Activated T-cell treated with anti-CD3 and anti-CD28 coated beads, Interleukin-2, amount 50 U/mL, for 24 hours (primary cell): ENCODE measurements around the gene TNRC18.
A peak's percentile ranks its signal among the peaks of the same experiment; 100 is the strongest.
"Not testable (repeated sequence)": the region's sequence is repeated elsewhere in the genome, so short reads cannot be mapped to it uniquely, and the experiment has no call there.

ENCODE experiments used
- DNase-seq: peaks from one replicate; pipeline ENCODE4 v3.0.0-alpha.2; 2020
- H3K27ac Mint-ChIP-seq: 2 replicates; pipeline ENCODE4 v1.8.0; 2020; ENCODE audit warnings: mild to moderate bottlenecking, mixed read lengths
- H3K27me3 Mint-ChIP-seq: 2 replicates; pipeline ENCODE4 v1.8.0; 2020; ENCODE audit warnings: mixed read lengths
- H3K36me3 Mint-ChIP-seq: 2 replicates; pipeline ENCODE4 v1.8.0; 2020; ENCODE audit warnings: low read depth, mixed read lengths
- H3K4me1 Mint-ChIP-seq: 2 replicates; pipeline ENCODE4 v1.8.0; 2020; ENCODE audit warnings: low read depth, mixed read lengths
- H3K4me3 Mint-ChIP-seq: 2 replicates; pipeline ENCODE4 v1.8.0; 2020; ENCODE audit warnings: mild to moderate bottlenecking, moderate library complexity, mixed read lengths
- H3K9me3 Mint-ChIP-seq: 2 replicates; pipeline ENCODE4 v1.8.0; 2020; ENCODE audit warnings: mixed read lengths

The TNRC18 gene

GRCh38 chr7:5294169-5294987, 129.3 kb downstream of the TNRC18 start:
- Mint-ChIP-seq H3K27me3 (peaks cover 23% of the 10 kb centered on the region), H3K4me3 (no peak overlapping the region), H3K27ac (no peak overlapping the region), H3K9me3 (peaks cover 4% of the 10 kb centered on the region), H3K4me1 (peaks cover 13% of the 10 kb centered on the region), H3K36me3 (no peaks in the 10 kb centered on the region)
- no peak for DNase-seq

GRCh38 chr7:5291711-5292335, 131.8 kb downstream of the TNRC18 start:
- not testable (repeated sequence) for DNase-seq, H3K27ac Mint-ChIP-seq, H3K4me3 Mint-ChIP-seq, H3K4me1 Mint-ChIP-seq, H3K36me3 Mint-ChIP-seq, H3K9me3 Mint-ChIP-seq, H3K27me3 Mint-ChIP-seq

GRCh38 chr7:5291301-5291700, 132.3 kb downstream of the TNRC18 start:
- Mint-ChIP-seq H3K27ac (no peak overlapping the region), H3K4me1 (peaks cover 2% of the 10 kb centered on the region), H3K4me3 (no peak overlapping the region), H3K36me3 (no peaks in the 10 kb centered on the region), H3K9me3 (peaks cover 4% of the 10 kb centered on the region), H3K27me3 (peaks cover 8% of the 10 kb centered on the region)
- no peak for DNase-seq

- H3K36me3 Mint-ChIP-seq = no peaks in the 10 kb centered on the region
- no peak overlapping the region for H3K4me3 Mint-ChIP-seq
- DNase-seq = no peak
- H3K9me3 Mint-ChIP-seq = no peaks in the 10 kb centered on the region
- peaks cover 11% of the 10 kb centered on the region for H3K27me3 Mint-ChIP-seq
- H3K4me1 Mint-ChIP-seq = no peaks in the 10 kb centered on the region
- H3K27ac Mint-ChIP-seq = no peak overlapping the region
These were observed 134.3 kb downstream of the TNRC18 start for GRCh38 chr7:5289355-5289754.

GRCh38 chr7:5288560-5288959, 135.1 kb downstream of the TNRC18 start:
- H3K27ac Mint-ChIP-seq, DNase-seq, H3K36me3 Mint-ChIP-seq, H3K9me3 Mint-ChIP-seq, H3K4me1 Mint-ChIP-seq, H3K4me3 Mint-ChIP-seq: not testable (repeated sequence)
- H3K27me3 Mint-ChIP-seq = peaks cover 14% of the 10 kb centered on the region

- Mint-ChIP-seq H3K4me3 (no peak overlapping the region), H3K9me3 (no peaks in the 10 kb centered on the region), H3K4me1 (no peaks in the 10 kb centered on the region)
These were observed 135.8 kb downstream of the TNRC18 start for GRCh38 chr7:5287802-5288201.

GRCh38 chr7:5287373-5287772, 136.3 kb downstream of the TNRC18 start:
- not testable (repeated sequence) for H3K36me3 Mint-ChIP-seq, H3K27ac Mint-ChIP-seq, H3K4me1 Mint-ChIP-seq, H3K9me3 Mint-ChIP-seq, DNase-seq, H3K4me3 Mint-ChIP-seq
- peaks cover 14% of the 10 kb centered on the region for H3K27me3 Mint-ChIP-seq

More at GRCh38 chr7:5287802-5288201, 135.8 kb downstream of the TNRC18 start:
- no peak for DNase-seq
- H3K27ac Mint-ChIP-seq = no peak overlapping the region
- H3K27me3 Mint-ChIP-seq = peaks cover 14% of the 10 kb centered on the region
- H3K36me3 Mint-ChIP-seq = no peaks in the 10 kb centered on the region

GRCh38 chr7:5286933-5287332, 136.7 kb downstream of the TNRC18 start:
- no peak overlapping the region for H3K4me3 Mint-ChIP-seq
- H3K4me1 Mint-ChIP-seq = no peaks in the 10 kb centered on the region
- H3K36me3 Mint-ChIP-seq = no peaks in the 10 kb centered on the region
- H3K9me3 Mint-ChIP-seq = no peaks in the 10 kb centered on the region
- H3K27me3 Mint-ChIP-seq = peaks cover 14% of the 10 kb centered on the region
- no peak overlapping the region for H3K27ac Mint-ChIP-seq
- DNase-seq = no peak

- peaks cover 26% of the 10 kb centered on the region for H3K27me3 Mint-ChIP-seq
- H3K36me3 Mint-ChIP-seq = no peaks in the 10 kb centered on the region
- no peak for DNase-seq
- no peak overlapping the region for H3K27ac Mint-ChIP-seq
- H3K4me1 Mint-ChIP-seq = no peaks in the 10 kb centered on the region
- H3K9me3 Mint-ChIP-seq = no peaks in the 10 kb centered on the region
- no peak overlapping the region for H3K4me3 Mint-ChIP-seq
These were observed 139.0 kb downstream of the TNRC18 start for GRCh38 chr7:5284304-5285281.

- Mint-ChIP-seq H3K27ac (no peak overlapping the region), H3K4me1 (no peaks in the 10 kb centered on the region), H3K27me3 (peaks cover 26% of the 10 kb centered on the region), H3K4me3 (no peak overlapping the region), H3K36me3 (no peaks in the 10 kb centered on the region), H3K9me3 (no peaks in the 10 kb centered on the region)
- no peak for DNase-seq
These were observed 140.0 kb downstream of the TNRC18 start for GRCh38 chr7:5283421-5284303.

- Mint-ChIP-seq H3K27me3 (peaks cover 26% of the 10 kb centered on the region), H3K9me3 (no peaks in the 10 kb centered on the region), H3K4me1 (no peaks in the 10 kb centered on the region), H3K36me3 (no peaks in the 10 kb centered on the region), H3K27ac (no peak within 1 kb of the TSS), H3K4me3 (no peak within 1 kb of the TSS)
- DNase-seq = peak; percentile 46
These were observed 140.9 kb downstream of the TNRC18 start, which contains the start of gene SLC29A4 for GRCh38 chr7:5282543-5283316. SLC29A4 (plus strand) TSS chr7:5282943; CDS start chr7:5287817, 4,874 bp downstream.

- H3K4me3 Mint-ChIP-seq, H3K36me3 Mint-ChIP-seq, H3K27ac Mint-ChIP-seq, H3K9me3 Mint-ChIP-seq, H3K4me1 Mint-ChIP-seq, DNase-seq: not testable (repeated sequence)
- H3K27me3 Mint-ChIP-seq = peaks cover 26% of the 10 kb centered on the region
These were observed 141.8 kb downstream of the TNRC18 start for GRCh38 chr7:5281598-5282500.
